HPDE6-E6E7 (cell line): ENCODE results near the gene PIP4K2B.

Source experiments
- DNase-seq: peaks from one replicate; pipeline ENCODE4 v3.0.0; 2011; ENCODE audit warnings: missing footprints; ENCODE audit errors: extremely low spot score

PIP4K2B gene

DNA sequence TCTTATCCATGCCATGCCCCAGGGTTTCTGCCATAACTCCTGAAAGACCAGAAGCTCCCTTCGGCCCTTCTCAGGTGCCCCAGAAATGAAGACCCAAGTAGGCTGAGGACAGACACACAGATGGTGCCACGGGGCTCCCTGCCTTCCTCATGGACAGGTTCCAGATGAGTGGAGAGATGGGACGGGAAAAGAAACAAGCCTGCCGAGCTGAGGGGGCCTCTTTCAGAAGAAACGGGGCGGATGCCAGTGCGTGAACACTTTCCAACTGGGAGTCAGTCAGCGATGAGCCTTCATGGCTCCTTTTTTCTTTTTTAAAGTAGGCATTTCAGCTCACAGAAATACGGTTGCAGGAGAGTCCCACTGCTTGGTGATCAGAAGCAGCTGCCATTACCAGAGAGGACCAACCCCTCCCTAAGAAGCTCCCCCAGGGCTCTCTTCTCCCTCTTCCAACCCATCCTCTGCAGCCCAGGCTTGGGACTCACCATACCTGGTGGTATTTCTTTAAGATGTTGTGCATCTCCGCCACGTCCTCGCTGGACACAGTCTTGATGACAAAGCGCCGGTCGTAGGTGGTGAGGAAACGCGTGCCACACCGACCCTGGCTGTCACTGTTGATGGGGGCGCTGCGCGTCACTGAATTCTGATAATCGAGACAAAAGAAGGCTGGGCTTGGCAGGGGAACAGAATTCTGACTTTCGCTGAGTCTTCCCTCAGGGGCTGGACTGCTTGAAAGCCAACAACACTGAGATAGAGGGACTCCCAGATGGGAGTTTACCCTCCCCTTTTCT, 19.2 kb downstream of the PIP4K2B start:
- no peak for DNase-seq

- DNase-seq = no peak
Observed at GRCh38 chr17:38777641-38778250, 21.6 kb downstream of the PIP4K2B start.

DNA sequence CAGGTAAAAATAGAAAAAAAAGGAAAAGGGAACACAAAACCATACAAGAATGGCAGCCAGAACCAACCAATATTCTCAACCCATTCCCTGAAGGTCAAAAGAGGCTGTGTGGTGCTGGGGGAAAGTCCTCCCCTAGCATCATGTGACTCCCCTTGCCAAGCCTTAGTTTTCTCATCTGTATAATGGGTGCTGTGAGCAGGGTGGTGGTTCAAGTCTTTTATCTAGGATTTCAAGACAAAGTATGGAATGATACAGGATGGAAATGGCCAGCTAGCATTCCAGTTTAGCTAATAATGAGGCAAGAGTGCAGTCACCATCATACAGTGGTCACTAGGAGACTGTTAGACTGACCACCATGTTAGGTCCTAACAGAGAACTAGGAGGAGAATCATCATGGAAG, 26.1 kb downstream of the PIP4K2B start:
- no peak for DNase-seq

- DNase-seq = no peak
Observed at GRCh38 chr17:38768417-38768816, 30.9 kb downstream of the PIP4K2B start.

DNA sequence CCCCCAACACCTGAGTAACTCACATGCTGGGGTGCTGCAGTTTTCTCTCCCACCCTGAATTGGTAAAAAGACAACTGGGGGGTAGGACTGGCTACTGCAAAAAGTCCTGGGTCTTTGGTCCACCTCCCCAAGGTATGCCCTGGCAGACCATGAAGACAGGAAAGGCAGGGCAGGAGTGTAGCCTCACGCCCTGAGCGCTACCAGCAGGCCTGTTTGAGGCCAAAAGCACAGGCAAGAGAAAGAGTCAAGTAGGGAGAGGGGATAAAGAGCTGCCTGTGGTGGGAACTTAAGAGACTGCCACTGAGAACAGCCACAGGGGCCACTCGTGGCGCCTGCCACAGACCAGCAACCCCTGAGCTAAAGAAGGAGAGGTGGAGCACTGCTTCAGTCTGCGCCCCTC, 33.0 kb downstream of the PIP4K2B start:
- no peak for DNase-seq

- DNase-seq = no peak
Observed at GRCh38 chr17:38762231-38762630, 37.1 kb downstream of the PIP4K2B start.

DNA sequence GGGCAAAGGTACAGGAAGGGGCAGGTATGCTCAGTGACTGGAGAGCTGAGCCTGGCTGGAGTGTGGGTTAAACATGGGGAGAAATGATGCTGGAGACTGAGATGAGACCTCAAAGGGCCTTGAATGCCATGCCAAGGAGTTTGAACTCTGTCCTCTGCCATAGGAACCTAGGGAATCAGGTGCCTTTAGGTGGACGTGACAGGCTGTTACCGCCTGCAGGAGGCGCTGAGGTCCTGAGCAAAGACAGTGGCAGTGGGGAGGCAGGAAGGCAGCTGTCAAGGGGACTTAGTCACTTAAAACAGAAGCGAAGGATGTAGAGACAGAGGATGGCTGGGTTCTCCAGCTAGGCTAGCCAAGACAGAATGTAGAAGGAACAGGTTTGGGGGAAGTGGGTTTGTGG, 37.7 kb downstream of the PIP4K2B start:
- no peak for DNase-seq

DNA sequence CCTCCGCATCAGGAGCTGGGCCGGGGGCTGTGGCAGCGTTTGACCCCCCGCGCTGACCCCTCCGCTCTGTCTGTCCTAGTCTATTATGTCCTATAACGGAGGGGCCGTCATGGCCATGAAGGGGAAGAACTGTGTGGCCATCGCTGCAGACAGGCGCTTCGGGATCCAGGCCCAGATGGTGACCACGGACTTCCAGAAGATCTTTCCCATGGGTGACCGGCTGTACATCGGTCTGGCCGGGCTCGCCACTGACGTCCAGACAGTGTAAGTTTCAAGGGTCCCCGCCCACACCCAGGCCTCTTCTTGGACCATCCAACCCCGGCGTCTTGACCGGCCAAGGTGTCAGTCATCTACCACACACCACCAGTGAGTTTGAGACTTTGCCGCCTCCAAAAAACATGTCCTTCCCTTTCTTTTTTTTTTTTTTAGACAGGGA, 46.3 kb downstream of the PIP4K2B start:
- no peak for DNase-seq

- DNase-seq = peak; percentile 100
Observed at GRCh38 chr17:38752308-38753070, 46.9 kb downstream of the PIP4K2B start, which contains the start of gene PSMB3. PSMB3 (plus strand) TSS chr17:38752741; CDS start chr17:38752827, 86 bp downstream.

- DNase-seq = peak; percentile 84
Observed at GRCh38 chr17:38751808-38752307, 47.5 kb downstream of the PIP4K2B start.

DNA sequence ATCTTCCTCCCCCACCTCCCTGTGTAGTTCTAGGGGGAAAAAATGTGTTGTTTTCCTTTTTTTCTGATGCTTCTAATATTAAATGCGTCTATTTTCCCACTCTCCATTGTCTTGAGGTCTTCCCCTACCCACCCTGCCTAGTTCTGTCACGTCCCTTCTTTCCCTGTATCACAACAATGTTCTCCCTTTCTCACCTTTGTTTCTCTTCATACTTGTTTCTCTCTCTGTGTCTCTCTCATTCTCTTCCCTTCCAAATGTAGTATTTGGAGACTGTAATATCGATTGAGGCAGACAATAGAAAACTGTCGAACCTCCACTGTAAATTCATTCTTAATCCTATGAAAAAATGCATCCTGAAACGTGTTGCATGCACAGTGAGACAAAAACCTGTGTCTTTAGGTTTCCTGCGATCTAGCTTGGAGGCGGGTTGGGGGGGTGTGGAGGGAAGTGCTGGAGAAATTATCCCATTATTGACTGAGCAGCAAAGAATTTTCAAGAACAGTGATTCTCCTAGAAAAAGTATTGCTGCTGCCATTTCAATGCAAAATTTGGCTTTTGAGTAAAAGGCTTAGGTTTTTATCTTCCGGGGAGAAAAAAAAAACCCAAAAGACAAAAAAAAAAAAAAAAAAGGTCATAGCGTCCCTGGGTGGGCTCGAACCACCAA, 48.1 kb downstream of the PIP4K2B start:
- DNase-seq = no peak

GRCh38 chr17:38750312-38751121, 48.8 kb downstream of the PIP4K2B start:
- DNase-seq = no peak

- no peak for DNase-seq
Observed at GRCh38 chr17:38750044-38750311, 49.4 kb downstream of the PIP4K2B start.

GRCh38 chr17:38749223-38750043, 49.9 kb downstream of the PIP4K2B start:
- DNase-seq = no peak

GRCh38 chr17:38748892-38749222, 50.5 kb downstream of the PIP4K2B start:
- no peak for DNase-seq

- no peak for DNase-seq
Observed at GRCh38 chr17:38748149-38748891, 51.0 kb downstream of the PIP4K2B start, which contains the start of gene PCGF2. PCGF2 (minus strand) TSS chr17:38748336; CDS start chr17:38740402, 7,934 bp downstream.

DNA sequence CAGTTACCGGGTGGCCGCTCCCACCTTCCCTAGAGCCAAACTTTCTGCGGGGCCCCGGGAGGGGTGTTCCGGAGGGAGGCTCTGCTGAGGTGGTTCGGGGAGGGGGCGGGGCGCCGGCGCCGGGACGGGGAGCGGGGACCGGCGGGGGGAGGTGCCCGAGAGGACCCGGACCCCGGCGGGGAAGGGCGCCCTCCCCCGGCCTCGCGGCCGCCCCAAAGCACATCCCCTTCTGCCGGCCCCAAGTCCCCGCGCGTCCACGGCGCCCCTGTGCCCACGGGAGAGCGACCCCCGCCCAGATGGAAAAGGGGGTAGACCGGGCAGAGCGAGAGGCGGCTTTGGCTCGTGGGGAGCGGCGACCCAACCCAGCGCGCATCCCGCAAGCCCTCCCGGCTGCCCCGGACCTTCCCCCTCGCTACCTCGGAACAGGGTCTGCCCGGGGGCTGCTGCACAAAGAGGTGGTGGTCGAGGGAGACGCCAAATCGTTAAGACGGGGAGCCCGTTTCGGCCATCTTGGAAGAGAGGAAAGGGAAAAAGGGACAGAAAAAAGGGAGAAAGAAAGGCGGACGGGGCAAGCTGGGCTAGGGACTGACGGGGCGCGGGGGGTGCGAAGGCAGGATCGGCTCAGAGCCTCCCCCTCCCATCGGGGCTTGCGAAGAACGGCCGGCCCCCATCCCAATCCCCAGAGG, 51.8 kb downstream of the PIP4K2B start:
- no peak for DNase-seq

DNA sequence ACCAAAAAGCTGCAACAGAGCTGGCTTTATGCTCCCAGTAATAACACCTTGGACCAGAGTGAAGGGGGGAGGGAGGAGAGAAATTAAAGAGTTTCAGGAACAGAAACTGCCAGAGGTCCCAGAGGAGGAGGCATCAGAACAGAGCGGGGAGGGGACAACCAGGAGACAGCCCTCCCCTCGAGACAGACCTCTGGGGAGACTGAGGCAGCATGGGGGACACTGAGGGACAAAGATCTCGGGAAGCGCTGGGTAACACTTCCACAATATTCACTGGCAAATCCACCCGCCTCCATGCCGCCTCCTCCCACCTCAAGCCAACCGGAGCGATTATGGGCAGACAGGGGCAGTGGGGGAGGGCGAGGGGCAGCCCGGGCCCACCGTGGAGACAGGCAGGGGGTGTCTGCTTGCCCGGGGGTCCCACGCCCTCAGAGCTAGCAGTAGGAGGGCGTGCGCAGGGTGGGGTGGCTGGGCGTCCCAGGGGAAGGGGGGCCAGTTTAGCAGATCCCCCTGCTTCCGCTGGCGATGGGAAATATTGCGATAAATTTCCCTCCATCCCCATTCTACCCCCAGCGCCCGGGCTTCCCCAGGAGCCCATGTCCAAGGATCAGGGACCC, 52.4 kb downstream of the PIP4K2B start:
- DNase-seq = no peak
